ENCODE data around the gene SLC47A2.

SLC47A2 gene

GRCh38 chr17:19664136-19664820 is 52.1 kb downstream of the SLC47A2 start:
- DNase-seq, result no peak

- DNase-seq, result no peak
These were observed 53.3 kb downstream of the SLC47A2 start for GRCh38 chr17:19663097-19663496.

- DNase-seq, result no peak
These were observed 55.3 kb downstream of the SLC47A2 start for GRCh38 chr17:19661121-19661520.

GRCh38 chr17:19660219-19660870 is 56.0 kb downstream of the SLC47A2 start:
- DNase-seq, result no peak

GRCh38 chr17:19659366-19660177 is 56.8 kb downstream of the SLC47A2 start:
- no peak for DNase-seq

- DNase-seq, result no peak
These were observed 59.4 kb downstream of the SLC47A2 start for GRCh38 chr17:19656851-19657581.

- DNase-seq, result no peak
These were observed 60.0 kb downstream of the SLC47A2 start for GRCh38 chr17:19656336-19656735.

- no peak for DNase-seq
These were observed 61.5 kb downstream of the SLC47A2 start for GRCh38 chr17:19654896-19655295.

GRCh38 chr17:19654342-19654886 is 62.0 kb downstream of the SLC47A2 start:
- DNase-seq, result no peak

GRCh38 chr17:19652595-19652994 is 63.8 kb downstream of the SLC47A2 start:
- DNase-seq, result no peak

GRCh38 chr17:19651451-19652238 is 64.7 kb downstream of the SLC47A2 start:
- DNase-seq, result no peak

GRCh38 chr17:19650826-19651225 is 65.6 kb downstream of the SLC47A2 start:
- DNase-seq, result no peak

- DNase-seq, result no peak
These were observed 67.2 kb downstream of the SLC47A2 start for GRCh38 chr17:19649274-19649541.

- DNase-seq, result peak; percentile 95 to 97
These were observed 67.7 kb downstream of the SLC47A2 start, which contains the start of gene ALDH3A2 for GRCh38 chr17:19648475-19649273. TSS of gene ALDH3A2 (plus strand) at chr17:19648751. CDS start at chr17:19648972, 221 bp downstream.

GRCh38 chr17:19647697-19648474 is 68.5 kb downstream of the SLC47A2 start:
- no peak for DNase-seq

- DNase-seq, result no peak
These were observed 69.3 kb downstream of the SLC47A2 start for GRCh38 chr17:19646788-19647696.

- DNase-seq, result peak; percentile 29 to 32
These were observed 70.6 kb downstream of the SLC47A2 start for GRCh38 chr17:19645734-19646201.

GRCh38 chr17:19644493-19645210 is 71.7 kb downstream of the SLC47A2 start:
- no peak for DNase-seq

Measured in stimulated activated CD4-positive, alpha-beta T cell treated with anti-CD3 and anti-CD28 coated beads, Interleukin-4, amount 100 ng/mL, for 4 hours (primary cell).